A549 (cell line): ENCODE measurements around the gene LRRC71. TPM values are rescaled to one million over a fixed set of nuclear protein-coding genes. Genes with fewer than 3 reads are reported as not detected.

Source experiments
- ATAC-seq, 2 experiments: fragments of 200-7000 bp in 1 of 2; fragments of >200 bp in 1 of 2; cut with Nextera tagmentation in 1 of 2; cut with Tn5 transposase in 1 of 2; 3 replicates each; pipeline versions ENCODE4 v1.8.0 to v1.9.1; 2018 to 2020; ENCODE audit warnings: mild to moderate bottlenecking in 1 of 2, moderate library complexity in 1 of 2
- CTCF ChIA-PET: fragments of 300-600 bp; sonication (Branson Sonifier 250); formaldehyde crosslinking; extraction: SDS; loops from one replicate; lab custom pipeline; 2021; ENCODE audit warnings: antibody characterized with exemption, inconsistent platforms; lab: Yijun Ruan, JAX
- POLR2A ChIA-PET: fragments of 350-600 bp; formaldehyde crosslinking; extraction: SDS; loops from one replicate; lab custom pipeline; 2021; ENCODE audit warnings: antibody characterized with exemption, inconsistent platforms; lab: Yijun Ruan, JAX
- DNase-seq, 2 experiments: peaks; one replicate each; pipeline versions ENCODE4 v3.0.0 to v3.0.0-alpha.2; 2011 to 2016; ENCODE audit warnings: low read depth in 1 of 2, low spot score in 1 of 2
- FAIRE-seq: peaks from 2 replicates; lab custom pipeline; 2011; peaks lifted over from hg19 to GRCh38; lab: Jason Lieb, UNC
- H3K27ac ChIP-seq, 2 experiments: fragments of >200 bp; sonication (Bioruptor Twin); formaldehyde crosslinking; 3 replicates each; pipeline ENCODE4 v1.5.1; 2016 to 2017
- H3K4me1 ChIP-seq: fragments of >200 bp; sonication (Bioruptor Twin); formaldehyde crosslinking; 3 replicates; pipeline ENCODE4 v1.6.1; 2016
- H3K4me2 ChIP-seq: fragments of >200 bp; sonication (Bioruptor Twin); formaldehyde crosslinking; 3 replicates; pipeline ENCODE4 v1.6.1; 2016
- H3K4me3 ChIP-seq: fragments of >200 bp; sonication (Bioruptor Twin); formaldehyde crosslinking; 3 replicates; pipeline ENCODE4 v1.5.1; 2016
- H3K9me3 ChIP-seq: fragments of >200 bp; sonication (Bioruptor Twin); formaldehyde crosslinking; 3 replicates; pipeline ENCODE4 v1.6.1; 2016
- BHLHE40 ChIP-seq: IDR thresholded peaks from 2 replicates; pipeline ENCODE4 v1.6.1; 2012; ENCODE audit warnings: low read depth, low read length, inconsistent platforms
- CBX2 ChIP-seq: fragments of 200-600 bp; sonication (generic); IDR thresholded peaks from 2 replicates; pipeline ENCODE4 v1.6.1; 2016; ENCODE audit warnings: low read depth, mild to moderate bottlenecking, borderline replicate concordance
- CBX8 ChIP-seq: fragments of 200-600 bp; sonication (generic); IDR thresholded peaks from 2 replicates; pipeline ENCODE4 v1.6.1; 2016
- CEBPB ChIP-seq, 2 experiments: fragments of >200 bp in 1 of 2; sonication (Bioruptor Twin) in 1 of 2; formaldehyde crosslinking in 1 of 2; IDR thresholded peaks; 2 replicates each; pipeline ENCODE4 v1.6.1; 2012 to 2016
- CHD4 ChIP-seq: fragments of 200-600 bp; sonication (generic); IDR thresholded peaks from 2 replicates; pipeline ENCODE4 v1.6.1; 2016; ENCODE audit warnings: antibody characterized with exemption, mild to moderate bottlenecking, borderline replicate concordance
- EHF ChIP-seq: fragments of 250-450 bp; sonication (Bioruptor Pico); IDR thresholded peaks from 2 replicates; pipeline ENCODE4 v1.5.0; 2020; ENCODE audit warnings: mild to moderate bottlenecking
- EHMT2 ChIP-seq: fragments of 200-600 bp; sonication (generic); IDR thresholded peaks from 2 replicates; pipeline ENCODE4 v1.6.1; 2016; ENCODE audit warnings: antibody characterized with exemption, low read depth, mild to moderate bottlenecking, moderate library complexity
- EP300 ChIP-seq, 2 experiments: fragments of >200 bp; sonication (Bioruptor Twin); formaldehyde crosslinking; IDR thresholded peaks; 2 replicates in 1 of 2; 3 replicates in 1 of 2; pipeline ENCODE4 v1.6.1; 2016 to 2017
- ESRRA ChIP-seq: fragments of 150-350 bp; IDR thresholded peaks from 2 replicates; pipeline ENCODE4 v1.6.1; 2014; ENCODE audit warnings: mild to moderate bottlenecking, low read length, borderline replicate concordance
- HDAC2 ChIP-seq: fragments of 200-600 bp; sonication (generic); IDR thresholded peaks from 2 replicates; pipeline ENCODE4 v1.6.1; 2016
- HEYL ChIP-seq: fragments of 250-450 bp; sonication (Bioruptor Pico); IDR thresholded peaks from 2 replicates; pipeline ENCODE4 v1.8.0; 2021; ENCODE audit warnings: mild to moderate bottlenecking, moderate library complexity
- HOXA7 ChIP-seq: fragments of 250-450 bp; sonication (Bioruptor Pico); IDR thresholded peaks from 2 replicates; pipeline ENCODE4 v1.5.0; 2020; ENCODE audit warnings: mild to moderate bottlenecking, moderate library complexity
- NPAS2 ChIP-seq: fragments of 250-450 bp; sonication (Bioruptor Pico); IDR thresholded peaks from 2 replicates; pipeline ENCODE4 v1.8.0; 2022; ENCODE audit warnings: mild to moderate bottlenecking, moderate library complexity, borderline replicate concordance
- NR3C1 ChIP-seq: fragments of >200 bp; sonication (Bioruptor Twin); formaldehyde crosslinking; IDR thresholded peaks from 3 replicates; pipeline ENCODE4 v1.6.1; 2017
- RFX5 ChIP-seq: fragments of 450-650 bp; IDR thresholded peaks from 2 replicates; pipeline ENCODE4 v1.7.1; 2014; ENCODE audit warnings: antibody characterized with exemption, mild to moderate bottlenecking, moderate library complexity
- SMC3 ChIP-seq: fragments of >200 bp; sonication (Bioruptor Twin); formaldehyde crosslinking; IDR thresholded peaks from 3 replicates; pipeline ENCODE4 v1.6.1; 2018; ENCODE audit warnings: inconsistent platforms
- ZNF302 ChIP-seq: fragments of 250-450 bp; sonication (Bioruptor Pico); IDR thresholded peaks from 2 replicates; pipeline ENCODE4 v1.9.0; 2021; ENCODE audit warnings: inconsistent platforms, mild to moderate bottlenecking, moderate library complexity
- WGBS: methylation state at CpG from one replicate; pipeline ENCODE4 v1.1.6; 2017; ENCODE audit errors: missing lambda C conversion rate; 5-methylcytosine and 5-hydroxymethylcytosine counted together
- polyA plus RNA-seq, 4 experiments: library from polyadenylated mRNA; depleted of rRNA in 3 of 4; stranded (reverse); fragments of >200 nt; fragmentation: RNase III in 1 of 4; extraction: RNeasy Plus Mini Kit Qiagen cat#74134 plus additional on column Dnase treatment in 1 of 4; gene quantifications; 2 replicates in 3 of 4; 3 replicates in 1 of 4; pipeline ENCODE4 v1.2.3, GENCODE V29; 2011 to 2017
- TF ChIP-seq, protein P1 (sequence below): fragments of >200 bp; sonication (Bioruptor Twin); formaldehyde crosslinking; IDR thresholded peaks from 3 replicates; pipeline ENCODE4 v1.6.1; 2016
- TF ChIP-seq, protein P2 (sequence below): fragments of 200-600 bp; sonication (generic); IDR thresholded peaks from 2 replicates; pipeline ENCODE4 v1.6.1; 2016; ENCODE audit warnings: antibody characterized with exemption, mild to moderate bottlenecking, moderate library complexity
- TF ChIP-seq, protein P3 (sequence below): fragments of >200 bp; sonication (Bioruptor Twin); formaldehyde crosslinking; IDR thresholded peaks from 2 replicates; pipeline ENCODE4 v1.6.1; 2016
- TF ChIP-seq, protein P4 (sequence below): fragments of >200 bp; sonication (Bioruptor Twin); formaldehyde crosslinking; IDR thresholded peaks from 3 replicates; pipeline ENCODE4 v1.5.1; 2016
- TF ChIP-seq, protein P5 (sequence below): IDR thresholded peaks from 2 replicates; pipeline ENCODE4 v1.6.1; 2012
- TF ChIP-seq, protein P6 (sequence below): fragments of 450-650 bp; IDR thresholded peaks from 2 replicates; pipeline ENCODE4 v1.6.1; 2014; ENCODE audit warnings: antibody characterized with exemption
- TF ChIP-seq, protein P7 (sequence below): IDR thresholded peaks from 2 replicates; pipeline ENCODE4 v1.6.1; 2012
- TF ChIP-seq, protein P8 (sequence below): fragments of 250-450 bp; sonication (Bioruptor Pico); IDR thresholded peaks from 2 replicates; pipeline ENCODE4 v1.5.0; 2020; ENCODE audit warnings: low read depth, mild to moderate bottlenecking, moderate library complexity

LRRC71 gene
- polyA plus RNA-seq, 2 of the 4 experiments (the other 2 are of a cell fraction), result 0.10 TPM; not detected in 1

DNA sequence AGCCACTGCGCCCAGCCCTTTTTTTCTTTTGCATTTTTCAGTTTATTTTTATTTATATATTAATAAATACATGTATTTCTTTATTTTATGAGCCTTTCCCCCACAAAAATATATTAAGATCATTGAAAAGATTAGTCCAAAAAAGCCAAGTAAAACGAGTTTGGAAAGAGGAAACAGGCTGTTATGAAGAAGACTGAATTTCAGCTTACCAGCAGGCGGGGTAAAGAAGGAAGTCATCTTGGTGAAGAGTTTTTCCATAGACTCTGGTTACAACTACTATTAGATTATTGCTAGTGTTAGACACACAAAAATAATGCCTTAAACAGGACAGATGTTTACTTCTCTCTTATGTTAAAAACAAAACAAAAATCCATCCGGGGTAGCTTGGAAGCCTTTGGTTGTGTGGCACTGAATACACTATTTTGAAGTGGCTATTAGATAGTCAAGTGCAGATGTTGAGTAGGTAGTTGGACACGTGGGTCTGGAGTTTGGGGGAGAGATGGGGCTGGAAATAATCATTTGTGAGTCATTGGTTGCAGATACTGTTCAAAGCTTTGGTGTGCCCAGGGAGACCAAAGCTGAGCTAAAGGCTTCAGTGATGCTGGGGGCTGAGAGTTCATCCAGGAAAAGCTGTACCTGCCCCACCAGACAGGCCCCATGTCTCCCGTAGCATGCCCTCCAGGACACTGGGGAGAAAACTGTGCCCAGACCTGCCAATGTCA lies 8.7 kb upstream of the LRRC71 start:
- FAIRE-seq (no peak), ATAC-seq (no peak), DNase-seq (no peak)
- ChIA-PET POLR2A (interaction anchor here (1.0 kb wide), 1 partner anchor 15 kb away, joined by 3 read pairs; no protein-coding TSS in a partner anchor), CTCF (interaction anchor here (1.3 to 6.7 kb wide), 8 partner anchors 15 to 223 kb away, joined by 3 to 102 read pairs (median 20); partner anchors contain the start of genes INSRR, NTRK1 and PEAR1)
- 69% methylated on average over 6 of the region's 6 CpGs for WGBS
- Histone ChIP-seq H3K4me1 (peaks cover 19% of the 10 kb centered on the region), H3K9me3 (no peaks in the 10 kb centered on the region), H3K27ac (no peak overlapping the region), H3K4me3 (no peak overlapping the region), H3K4me2 (no peak overlapping the region)
- no peak for TF ChIP-seq HDAC2
- TF ChIP-seq SMC3, result no peak
- TF ChIP-seq, protein P1, sequence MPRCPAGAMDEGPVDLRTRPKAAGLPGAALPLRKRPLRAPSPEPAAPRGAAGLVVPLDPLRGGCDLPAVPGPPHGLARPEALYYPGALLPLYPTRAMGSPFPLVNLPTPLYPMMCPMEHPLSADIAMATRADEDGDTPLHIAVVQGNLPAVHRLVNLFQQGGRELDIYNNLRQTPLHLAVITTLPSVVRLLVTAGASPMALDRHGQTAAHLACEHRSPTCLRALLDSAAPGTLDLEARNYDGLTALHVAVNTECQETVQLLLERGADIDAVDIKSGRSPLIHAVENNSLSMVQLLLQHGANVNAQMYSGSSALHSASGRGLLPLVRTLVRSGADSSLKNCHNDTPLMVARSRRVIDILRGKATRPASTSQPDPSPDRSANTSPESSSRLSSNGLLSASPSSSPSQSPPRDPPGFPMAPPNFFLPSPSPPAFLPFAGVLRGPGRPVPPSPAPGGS, result no peak
- TF ChIP-seq HEYL (CRISPR knock-in tag), result no peak
- TF ChIP-seq BHLHE40, result no peak
- no peak for TF ChIP-seq CHD4
- TF ChIP-seq, protein P2, sequence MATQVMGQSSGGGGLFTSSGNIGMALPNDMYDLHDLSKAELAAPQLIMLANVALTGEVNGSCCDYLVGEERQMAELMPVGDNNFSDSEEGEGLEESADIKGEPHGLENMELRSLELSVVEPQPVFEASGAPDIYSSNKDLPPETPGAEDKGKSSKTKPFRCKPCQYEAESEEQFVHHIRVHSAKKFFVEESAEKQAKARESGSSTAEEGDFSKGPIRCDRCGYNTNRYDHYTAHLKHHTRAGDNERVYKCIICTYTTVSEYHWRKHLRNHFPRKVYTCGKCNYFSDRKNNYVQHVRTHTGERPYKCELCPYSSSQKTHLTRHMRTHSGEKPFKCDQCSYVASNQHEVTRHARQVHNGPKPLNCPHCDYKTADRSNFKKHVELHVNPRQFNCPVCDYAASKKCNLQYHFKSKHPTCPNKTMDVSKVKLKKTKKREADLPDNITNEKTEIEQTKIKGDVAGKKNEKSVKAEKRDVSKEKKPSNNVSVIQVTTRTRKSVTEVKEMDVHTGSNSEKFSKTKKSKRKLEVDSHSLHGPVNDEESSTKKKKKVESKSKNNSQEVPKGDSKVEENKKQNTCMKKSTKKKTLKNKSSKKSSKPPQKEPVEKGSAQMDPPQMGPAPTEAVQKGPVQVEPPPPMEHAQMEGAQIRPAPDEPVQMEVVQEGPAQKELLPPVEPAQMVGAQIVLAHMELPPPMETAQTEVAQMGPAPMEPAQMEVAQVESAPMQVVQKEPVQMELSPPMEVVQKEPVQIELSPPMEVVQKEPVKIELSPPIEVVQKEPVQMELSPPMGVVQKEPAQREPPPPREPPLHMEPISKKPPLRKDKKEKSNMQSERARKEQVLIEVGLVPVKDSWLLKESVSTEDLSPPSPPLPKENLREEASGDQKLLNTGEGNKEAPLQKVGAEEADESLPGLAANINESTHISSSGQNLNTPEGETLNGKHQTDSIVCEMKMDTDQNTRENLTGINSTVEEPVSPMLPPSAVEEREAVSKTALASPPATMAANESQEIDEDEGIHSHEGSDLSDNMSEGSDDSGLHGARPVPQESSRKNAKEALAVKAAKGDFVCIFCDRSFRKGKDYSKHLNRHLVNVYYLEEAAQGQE, result no peak
- TF ChIP-seq ZNF302, result no peak
- TF ChIP-seq, protein P3, sequence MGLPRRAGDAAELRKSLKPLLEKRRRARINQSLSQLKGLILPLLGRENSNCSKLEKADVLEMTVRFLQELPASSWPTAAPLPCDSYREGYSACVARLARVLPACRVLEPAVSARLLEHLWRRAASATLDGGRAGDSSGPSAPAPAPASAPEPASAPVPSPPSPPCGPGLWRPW, result no peak
- no peak for TF ChIP-seq ESRRA
- no peak for TF ChIP-seq CEBPB (IDR thresholded peaks at IDR 0.05)

DNA sequence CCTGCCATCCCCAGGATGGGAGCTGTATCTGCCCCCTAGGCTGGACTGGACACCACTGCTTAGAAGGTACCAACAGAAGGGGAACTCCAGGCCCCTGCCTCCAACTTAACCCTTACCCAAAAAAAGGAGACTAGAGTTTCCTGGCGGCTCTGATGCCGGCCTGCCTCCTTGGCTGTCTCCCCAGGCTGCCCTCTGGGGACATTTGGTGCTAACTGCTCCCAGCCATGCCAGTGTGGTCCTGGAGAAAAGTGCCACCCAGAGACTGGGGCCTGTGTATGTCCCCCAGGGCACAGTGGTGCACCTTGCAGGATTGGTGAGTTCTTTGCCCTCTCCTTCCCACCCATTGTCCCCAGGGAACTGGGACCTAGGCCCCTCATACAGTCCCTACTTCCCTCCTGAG lies 8.1 kb upstream of the LRRC71 start:
- FAIRE-seq, result no peak
- ChIA-PET POLR2A (interaction anchor here (1.0 kb wide), 1 partner anchor 15 kb away, joined by 3 read pairs; no protein-coding TSS in a partner anchor), CTCF (interaction anchor here (2.6 to 6.7 kb wide), 6 partner anchors 15 to 223 kb away, joined by 9 to 102 read pairs (median 25); partner anchors contain the start of genes INSRR, NTRK1 and PEAR1)
- 76% methylated on average over 2 of the region's 2 CpGs for WGBS
- DNase-seq, result no peak
- H3K4me2 ChIP-seq, result no peak overlapping the region
- no peak overlapping the region for H3K27ac ChIP-seq
- no peaks in the 10 kb centered on the region for H3K9me3 ChIP-seq
- H3K4me1 ChIP-seq, result peaks cover 13% of the 10 kb centered on the region
- no peak overlapping the region for H3K4me3 ChIP-seq
- ATAC-seq, result no peak
- TF ChIP-seq NR3C1 (no peak), CBX8 (no peak), EHMT2 (no peak), SMC3 (no peak), EHF (CRISPR knock-in tag) (no peak), RFX5 (no peak), HOXA7 (CRISPR knock-in tag) (no peak), EP300 (IDR thresholded peaks at IDR 0.05) (no peak), CBX2 (no peak), NPAS2 (CRISPR knock-in tag) (no peak)
- TF ChIP-seq, protein P4, sequence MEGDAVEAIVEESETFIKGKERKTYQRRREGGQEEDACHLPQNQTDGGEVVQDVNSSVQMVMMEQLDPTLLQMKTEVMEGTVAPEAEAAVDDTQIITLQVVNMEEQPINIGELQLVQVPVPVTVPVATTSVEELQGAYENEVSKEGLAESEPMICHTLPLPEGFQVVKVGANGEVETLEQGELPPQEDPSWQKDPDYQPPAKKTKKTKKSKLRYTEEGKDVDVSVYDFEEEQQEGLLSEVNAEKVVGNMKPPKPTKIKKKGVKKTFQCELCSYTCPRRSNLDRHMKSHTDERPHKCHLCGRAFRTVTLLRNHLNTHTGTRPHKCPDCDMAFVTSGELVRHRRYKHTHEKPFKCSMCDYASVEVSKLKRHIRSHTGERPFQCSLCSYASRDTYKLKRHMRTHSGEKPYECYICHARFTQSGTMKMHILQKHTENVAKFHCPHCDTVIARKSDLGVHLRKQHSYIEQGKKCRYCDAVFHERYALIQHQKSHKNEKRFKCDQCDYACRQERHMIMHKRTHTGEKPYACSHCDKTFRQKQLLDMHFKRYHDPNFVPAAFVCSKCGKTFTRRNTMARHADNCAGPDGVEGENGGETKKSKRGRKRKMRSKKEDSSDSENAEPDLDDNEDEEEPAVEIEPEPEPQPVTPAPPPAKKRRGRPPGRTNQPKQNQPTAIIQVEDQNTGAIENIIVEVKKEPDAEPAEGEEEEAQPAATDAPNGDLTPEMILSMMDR, result no peak
- TF ChIP-seq, protein P5, sequence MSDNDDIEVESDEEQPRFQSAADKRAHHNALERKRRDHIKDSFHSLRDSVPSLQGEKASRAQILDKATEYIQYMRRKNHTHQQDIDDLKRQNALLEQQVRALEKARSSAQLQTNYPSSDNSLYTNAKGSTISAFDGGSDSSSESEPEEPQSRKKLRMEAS, result no peak
- TF ChIP-seq, protein P1, result no peak
- TF ChIP-seq, protein P6, sequence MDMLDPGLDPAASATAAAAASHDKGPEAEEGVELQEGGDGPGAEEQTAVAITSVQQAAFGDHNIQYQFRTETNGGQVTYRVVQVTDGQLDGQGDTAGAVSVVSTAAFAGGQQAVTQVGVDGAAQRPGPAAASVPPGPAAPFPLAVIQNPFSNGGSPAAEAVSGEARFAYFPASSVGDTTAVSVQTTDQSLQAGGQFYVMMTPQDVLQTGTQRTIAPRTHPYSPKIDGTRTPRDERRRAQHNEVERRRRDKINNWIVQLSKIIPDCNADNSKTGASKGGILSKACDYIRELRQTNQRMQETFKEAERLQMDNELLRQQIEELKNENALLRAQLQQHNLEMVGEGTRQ, result no peak
- TF ChIP-seq, protein P7, sequence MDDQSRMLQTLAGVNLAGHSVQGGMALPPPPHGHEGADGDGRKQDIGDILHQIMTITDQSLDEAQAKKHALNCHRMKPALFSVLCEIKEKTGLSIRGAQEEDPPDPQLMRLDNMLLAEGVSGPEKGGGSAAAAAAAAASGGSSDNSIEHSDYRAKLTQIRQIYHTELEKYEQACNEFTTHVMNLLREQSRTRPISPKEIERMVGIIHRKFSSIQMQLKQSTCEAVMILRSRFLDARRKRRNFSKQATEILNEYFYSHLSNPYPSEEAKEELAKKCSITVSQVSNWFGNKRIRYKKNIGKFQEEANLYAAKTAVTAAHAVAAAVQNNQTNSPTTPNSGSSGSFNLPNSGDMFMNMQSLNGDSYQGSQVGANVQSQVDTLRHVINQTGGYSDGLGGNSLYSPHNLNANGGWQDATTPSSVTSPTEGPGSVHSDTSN, result no peak
- TF ChIP-seq, protein P8, sequence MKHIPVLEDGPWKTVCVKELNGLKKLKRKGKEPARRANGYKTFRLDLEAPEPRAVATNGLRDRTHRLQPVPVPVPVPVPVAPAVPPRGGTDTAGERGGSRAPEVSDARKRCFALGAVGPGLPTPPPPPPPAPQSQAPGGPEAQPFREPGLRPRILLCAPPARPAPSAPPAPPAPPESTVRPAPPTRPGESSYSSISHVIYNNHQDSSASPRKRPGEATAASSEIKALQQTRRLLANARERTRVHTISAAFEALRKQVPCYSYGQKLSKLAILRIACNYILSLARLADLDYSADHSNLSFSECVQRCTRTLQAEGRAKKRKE (CRISPR knock-in tag), result no peak
